NCI-H2196 (cell line): ENCODE measurements around the gene SLC44A4.
"Not testable (repeated sequence)": the region's sequence is repeated elsewhere in the genome, so short reads cannot be mapped to it uniquely, and the experiment has no call there.

Source experiments
- DNase-seq: peaks from one replicate; lab custom pipeline; 2025; ENCODE audit not compliant: unreplicated experiment; lab: John Stamatoyannopoulos, UW

Gene SLC44A4

GRCh38 chr6:31860349-31860748 lies 18.4 kb downstream of the SLC44A4 start:
- DNase-seq, result no peak

DNA sequence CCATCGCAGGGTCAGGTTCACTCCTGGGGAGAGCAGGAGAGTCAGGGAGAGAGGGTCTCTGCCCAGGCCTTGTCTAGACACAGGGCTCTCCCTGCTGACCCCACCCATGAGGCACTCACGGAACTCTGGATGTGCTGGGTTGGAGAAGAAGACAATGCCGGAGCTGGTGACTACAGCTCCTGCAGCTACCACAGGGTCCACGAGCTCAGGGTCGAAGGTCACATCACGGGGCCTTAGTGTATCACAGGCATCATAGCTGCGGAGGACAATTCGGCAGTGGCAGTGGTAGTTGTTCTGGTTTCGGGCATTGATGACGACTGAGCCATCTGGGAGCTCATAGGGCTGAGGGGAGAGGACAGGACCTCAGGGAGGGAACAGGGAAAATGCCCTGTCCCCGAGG lies 18.9 kb downstream of the SLC44A4 start:
- no peak for DNase-seq

GRCh38 chr6:31858707-31859106 lies 20.1 kb downstream of the SLC44A4 start:
- DNase-seq, result no peak

- DNase-seq, result not testable (repeated sequence)
Measured at GRCh38 chr6:31857774-31858173, 21.0 kb downstream of the SLC44A4 start.

DNA sequence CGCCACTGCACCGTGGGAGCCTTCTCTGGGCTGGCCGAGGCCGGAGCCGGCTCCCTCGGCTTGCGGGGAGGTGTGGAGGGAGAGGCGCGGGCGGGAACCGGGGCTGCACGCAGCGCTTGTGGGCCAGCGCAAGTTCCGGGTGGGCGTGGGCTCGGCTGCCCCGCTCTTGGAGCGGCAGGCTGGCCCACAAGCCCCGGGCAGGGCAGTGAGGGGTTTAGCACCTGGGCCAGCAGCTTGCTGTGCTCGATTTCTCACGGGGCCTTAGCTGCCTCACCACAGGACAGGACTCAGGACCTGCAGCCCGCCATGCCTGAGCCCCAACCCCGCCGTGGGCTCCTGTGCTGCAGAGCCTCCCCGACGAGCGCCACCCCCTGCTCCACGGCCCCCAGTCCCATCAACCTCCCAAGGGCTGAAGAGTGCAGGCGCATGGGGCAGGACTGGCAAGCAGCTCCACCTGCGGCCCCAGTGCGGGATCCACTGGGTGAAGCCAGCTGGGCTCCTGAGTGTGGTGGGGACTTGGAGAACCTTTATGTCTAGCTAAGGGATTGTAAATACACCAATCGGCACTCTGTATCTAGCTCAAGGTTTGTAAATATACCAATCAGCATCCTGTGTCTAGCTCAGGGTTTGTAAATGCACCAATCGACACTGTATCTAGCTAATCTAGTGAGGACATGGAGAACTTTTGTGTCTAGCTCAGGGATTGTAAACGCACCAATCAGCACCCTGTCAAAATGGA lies 26.6 kb downstream of the SLC44A4 start:
- not testable (repeated sequence) for DNase-seq

DNA sequence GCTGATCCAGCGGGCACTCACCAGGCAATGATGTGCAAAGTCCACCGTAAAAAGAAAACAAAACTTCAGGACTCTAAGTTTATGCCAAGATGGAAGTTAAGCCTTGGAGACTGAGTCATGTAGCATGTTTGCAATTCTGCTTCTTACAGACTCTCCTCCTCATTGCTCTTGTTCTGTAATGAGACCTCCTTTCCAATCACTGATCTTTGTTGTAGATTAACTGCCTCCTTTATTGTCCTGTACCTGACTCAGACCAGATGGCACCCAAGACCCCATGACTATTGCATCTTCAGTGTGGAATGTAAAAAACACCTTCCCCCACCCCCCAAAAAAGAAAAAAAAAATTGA lies 27.3 kb downstream of the SLC44A4 start:
- DNase-seq, result no peak

DNA sequence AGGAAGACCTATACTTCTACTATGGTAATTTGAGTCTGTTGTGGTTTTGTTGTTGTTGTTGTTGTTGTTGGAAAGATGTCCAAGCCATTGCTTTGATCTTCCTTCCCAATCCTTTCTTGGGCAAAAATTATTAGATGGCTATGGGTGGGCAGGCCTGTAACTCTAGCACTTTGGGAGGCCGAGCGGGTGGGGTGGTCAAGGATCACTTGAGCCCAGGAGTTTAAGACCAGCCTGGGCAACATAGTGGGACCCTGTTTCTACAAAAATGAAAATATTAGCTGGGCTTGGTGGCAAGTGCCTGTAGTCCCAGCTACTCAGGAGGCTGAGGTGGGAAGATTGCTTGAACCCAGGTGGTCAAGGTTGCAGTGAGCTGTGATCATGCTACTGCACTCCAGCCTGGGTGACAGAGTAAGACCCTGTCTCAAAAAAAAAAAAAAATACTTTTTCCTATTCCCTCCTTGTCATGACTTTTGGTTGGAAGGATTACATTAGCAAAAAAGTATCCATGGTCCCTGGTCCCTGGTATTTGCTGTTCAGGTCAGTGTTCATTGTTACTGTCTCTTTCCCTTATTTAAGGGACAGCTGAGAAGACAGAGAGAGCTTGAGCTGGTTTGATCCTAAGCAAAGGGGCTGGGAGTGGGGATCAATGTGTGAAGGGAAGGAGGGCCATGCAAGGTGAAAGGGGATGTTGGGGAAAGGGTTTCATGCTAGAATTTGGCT lies 27.9 kb downstream of the SLC44A4 start:
- DNase-seq, result no peak

DNA sequence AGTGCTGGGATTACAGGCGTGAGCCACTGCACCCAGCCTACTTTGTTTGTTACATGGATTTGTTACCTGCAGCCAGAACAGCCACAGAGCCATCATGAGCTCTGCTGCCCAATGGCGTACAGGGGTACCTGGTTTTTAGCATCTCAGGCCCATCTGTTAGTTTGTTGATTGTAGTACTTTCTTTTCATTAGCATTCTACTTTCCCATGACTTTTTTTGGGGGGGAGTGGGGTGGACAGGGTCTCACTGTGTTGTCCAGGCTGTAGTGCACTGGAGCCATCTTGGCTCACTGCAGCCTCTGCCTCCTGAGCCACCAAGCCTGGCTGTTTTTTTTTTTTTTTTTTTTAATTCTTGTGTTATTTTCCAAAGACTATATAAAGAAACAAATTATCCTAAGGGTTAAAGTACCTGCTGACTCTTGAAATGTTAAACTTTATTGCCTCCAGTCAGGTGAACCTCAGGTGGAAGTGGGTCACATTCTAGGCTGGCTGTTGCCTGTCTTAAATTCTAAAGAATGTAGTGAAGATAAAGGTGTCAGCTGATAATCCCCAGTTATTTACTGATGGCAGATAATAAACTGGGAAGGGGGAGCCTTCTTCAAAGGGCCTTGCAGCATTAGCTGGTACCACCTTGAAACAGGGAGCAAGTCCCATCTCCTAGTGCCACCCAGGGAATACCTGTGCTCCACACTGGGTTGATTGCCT lies 31.4 kb downstream of the SLC44A4 start:
- DNase-seq, result no peak

- DNase-seq, result no peak
Measured at GRCh38 chr6:31844507-31844906, 34.3 kb downstream of the SLC44A4 start.

DNA sequence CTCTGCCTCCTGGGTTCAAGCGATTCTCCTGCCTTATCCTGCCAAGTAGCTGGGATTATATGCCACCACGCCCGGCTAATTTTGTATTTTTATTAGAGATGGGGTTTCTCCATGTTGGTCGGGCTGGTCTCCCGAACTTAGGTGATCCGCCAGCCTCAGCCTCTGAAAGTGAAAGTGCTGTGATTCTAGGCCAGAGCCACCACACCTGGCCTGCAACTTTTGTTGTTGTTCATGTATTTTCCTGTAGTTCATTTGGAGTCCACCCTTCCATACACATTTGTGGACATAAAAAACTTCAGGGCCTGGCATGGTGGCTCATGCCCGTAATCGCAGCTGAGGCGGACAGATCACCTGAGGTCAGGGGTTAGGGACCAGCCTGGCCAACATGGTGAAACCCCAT lies 36.7 kb downstream of the SLC44A4 start:
- DNase-seq, result no peak

- DNase-seq, result not testable (repeated sequence)
Measured at GRCh38 chr6:31839779-31840126, 39.0 kb downstream of the SLC44A4 start.

- DNase-seq, result no peak
Measured at GRCh38 chr6:31838968-31839367, 39.8 kb downstream of the SLC44A4 start.

DNA sequence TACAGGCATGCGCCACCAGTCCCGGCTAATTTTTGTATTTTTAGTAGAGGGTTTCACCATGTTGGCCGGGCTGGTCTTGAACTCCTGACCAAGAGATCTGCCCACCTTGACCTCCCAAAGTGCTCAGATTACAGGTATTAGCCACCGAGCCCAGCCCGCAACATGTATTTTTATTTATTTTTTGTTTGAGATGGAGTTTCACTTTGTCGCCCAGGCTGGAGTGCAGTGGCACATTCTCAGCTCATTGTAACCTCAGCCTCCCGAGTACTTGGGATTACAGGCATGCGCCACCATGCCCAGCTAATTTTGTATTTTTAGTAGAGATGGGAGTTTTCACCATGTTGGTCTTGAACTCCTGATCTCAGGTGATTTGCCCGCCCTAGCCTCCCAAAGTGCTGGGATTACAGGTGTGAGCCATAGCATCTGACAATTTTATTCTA lies 40.7 kb downstream of the SLC44A4 start:
- not testable (repeated sequence) for DNase-seq

DNA sequence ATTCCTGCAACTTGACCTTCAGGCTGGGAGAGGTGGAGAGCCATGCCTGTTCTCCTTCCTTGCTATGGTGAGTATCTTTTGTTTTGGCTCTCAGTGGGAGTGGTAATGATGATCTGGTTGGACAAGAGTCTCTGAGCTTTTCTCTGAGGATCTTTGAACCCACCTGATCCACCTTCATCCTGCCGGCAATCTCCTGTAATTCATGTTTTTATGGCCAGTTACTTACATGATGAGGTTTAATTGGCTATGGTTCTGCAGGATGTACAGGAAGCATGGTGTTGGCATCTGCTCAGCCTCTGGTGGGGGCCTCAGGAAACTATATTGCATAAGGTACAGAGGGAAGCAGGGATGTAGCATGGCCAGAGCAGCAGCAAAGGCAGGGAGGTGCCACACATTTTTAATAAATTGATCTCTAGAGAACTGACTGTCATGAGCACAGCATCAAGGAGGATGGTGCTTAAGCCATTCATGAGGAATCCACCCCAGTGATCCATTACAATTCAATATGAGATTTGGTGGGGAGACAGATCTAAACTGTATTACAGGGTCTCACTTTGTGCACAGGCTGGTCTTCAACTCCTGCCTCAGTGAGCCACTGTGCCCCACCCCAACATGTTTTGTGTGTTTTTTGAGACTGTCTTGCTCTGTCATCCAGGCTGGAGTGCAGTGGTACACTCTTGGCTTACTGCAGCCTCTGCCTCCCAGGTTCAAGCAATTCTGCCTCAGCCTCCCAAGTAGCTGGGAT lies 41.3 kb downstream of the SLC44A4 start:
- no peak for DNase-seq

- DNase-seq, result no peak
Measured at GRCh38 chr6:31836474-31837368, 42.1 kb downstream of the SLC44A4 start.

DNA sequence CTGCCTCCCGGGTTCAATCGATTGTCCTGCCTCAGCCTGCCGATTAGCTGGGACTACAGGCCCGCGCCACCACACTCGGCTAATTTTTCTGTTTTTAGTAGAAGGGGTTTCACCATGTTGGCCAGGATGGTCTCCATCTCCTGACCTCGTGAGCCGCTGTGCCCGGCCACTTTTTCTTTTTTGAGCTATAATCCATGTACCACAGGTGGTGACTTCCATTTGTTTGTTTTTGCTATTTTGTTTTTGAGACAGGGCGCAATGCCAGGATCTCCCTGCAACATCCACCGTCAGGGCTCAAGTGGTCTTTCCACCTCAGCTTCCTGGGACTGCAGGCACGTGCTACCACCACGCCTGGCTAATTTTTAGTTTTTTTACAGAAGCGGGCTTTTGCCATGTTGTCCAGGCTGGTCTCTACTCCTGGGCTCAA lies 42.7 kb downstream of the SLC44A4 start:
- no peak for DNase-seq

DNA sequence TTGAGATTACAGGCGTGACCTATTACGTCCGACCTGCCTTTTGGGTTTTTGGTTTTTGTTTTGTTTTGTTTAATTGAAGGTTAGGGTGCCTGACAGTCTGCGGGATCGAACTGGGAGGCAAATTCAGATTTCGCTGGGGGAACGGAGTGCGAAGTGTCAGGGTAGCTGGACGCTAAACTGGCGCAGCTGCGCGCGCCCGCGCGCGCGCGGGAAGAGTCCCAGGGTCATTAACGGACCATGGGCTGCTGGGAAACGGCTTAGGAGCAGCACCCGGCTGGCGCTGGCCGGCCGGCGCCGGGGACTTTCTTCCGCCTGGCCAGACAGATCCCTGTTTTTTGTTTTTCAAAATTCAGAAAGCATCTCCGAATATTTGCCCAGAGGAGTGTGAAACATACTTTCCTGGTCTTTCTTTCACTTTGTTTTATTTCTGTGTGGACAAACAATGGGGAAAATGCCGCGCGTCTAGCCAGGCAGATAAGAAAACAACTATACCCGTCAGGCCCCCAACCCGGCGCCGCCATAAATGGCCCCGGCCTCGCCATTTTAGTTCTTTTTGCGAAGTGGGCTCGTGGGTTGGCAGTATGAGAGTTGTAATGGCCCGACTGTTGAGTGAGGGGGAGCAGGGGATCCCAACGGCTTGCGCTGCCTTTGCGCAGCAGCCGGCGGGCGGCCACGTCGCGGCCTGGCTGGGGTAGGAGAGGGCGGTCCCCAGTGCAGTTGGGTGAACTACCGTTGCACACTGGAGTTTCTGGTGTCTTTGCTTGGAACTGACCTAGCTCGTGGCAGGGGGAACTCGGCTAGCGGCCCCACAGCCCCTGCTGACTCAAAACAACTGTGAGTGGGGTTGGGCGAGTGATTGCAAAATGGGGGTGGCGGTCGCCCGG lies 44.2 kb downstream of the SLC44A4 start:
- DNase-seq, result peak; percentile 94

DNA sequence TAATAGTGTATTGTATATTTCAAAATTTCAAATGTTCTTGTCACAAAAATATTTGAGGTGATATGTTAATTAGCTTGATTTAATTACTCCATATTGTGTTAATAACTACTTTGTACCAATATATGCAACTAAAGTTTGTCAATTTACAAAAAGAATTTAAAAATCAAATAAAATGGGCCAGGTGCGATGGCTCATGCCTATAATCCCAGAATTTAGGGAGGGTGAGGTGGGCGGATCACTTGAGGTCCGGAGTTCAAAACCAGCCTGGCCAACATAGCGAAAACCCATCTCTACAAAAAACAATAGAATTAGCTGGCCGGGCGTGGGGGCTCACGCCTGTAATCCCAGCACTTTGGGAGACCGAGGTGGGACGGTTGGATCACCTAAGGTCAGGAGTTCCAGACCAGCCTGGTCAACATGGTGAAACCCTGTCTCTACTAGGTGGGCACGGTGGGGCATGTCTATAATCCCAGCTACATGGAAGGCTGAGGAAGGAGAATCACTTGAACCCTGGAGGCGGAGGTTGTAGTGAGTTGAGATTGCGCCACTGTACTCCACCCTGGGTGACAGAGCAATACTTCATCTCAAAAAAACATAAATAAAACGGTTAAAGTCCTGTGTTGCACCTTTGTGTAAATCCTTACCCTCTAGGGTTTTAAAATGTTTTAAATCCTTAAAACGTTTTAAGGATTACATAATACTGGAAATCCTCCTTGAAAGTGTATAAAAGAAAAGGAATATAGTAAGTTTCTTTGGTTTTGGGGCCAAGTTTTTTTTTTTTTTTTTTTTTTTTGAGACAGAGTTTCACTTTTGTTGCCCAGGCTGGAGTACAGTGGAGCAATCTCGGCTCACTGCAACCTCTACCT lies 47.2 kb downstream of the SLC44A4 start:
- DNase-seq, result no peak
